Measurements from ENCODE around the gene PITHD1. TPM values are rescaled to one million over a fixed set of nuclear protein-coding genes. Genes with fewer than 3 reads are reported as not detected.

PITHD1 gene
- total RNA-seq, 1 donor from 2014 or later, result 42.4 TPM

DNA sequence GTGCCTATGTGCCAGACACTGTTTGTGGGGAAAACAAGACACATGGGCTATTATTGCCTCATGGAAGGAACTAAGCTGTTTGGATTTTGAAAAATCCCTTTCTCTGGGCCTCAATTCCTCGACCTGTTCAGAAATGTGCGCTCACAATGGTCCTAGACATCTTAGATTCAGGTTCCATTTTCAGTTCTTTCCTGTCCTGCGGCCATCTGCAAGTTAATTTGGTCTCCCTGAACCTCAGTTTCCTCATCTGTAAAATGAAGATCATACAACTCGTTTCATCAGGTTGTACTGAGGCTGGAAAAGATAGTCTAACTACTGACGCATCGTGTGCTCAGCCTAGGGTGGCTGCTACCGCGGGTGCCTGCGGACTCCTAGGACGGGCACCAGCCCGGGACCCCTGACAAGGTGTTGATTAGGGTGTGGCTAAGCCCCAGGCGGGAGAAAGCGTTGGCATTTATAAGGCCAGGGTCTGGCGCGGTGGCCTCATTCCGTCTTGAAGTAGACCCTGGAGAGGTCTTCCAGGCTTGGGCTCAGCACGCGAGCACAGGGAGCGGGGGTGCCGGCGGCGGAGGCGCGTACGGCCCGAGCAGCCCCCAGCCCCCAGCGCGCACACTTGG is 35.4 kb upstream of the PITHD1 start:
- peaks cover 35% of the 10 kb centered on the region for H3K4me1 Mint-ChIP-seq (ENCODE audit: unreplicated experiment)
- DNase-seq (ENCODE audit: extremely low spot score, unreplicated experiment), result no peak
- H3K9me3 Mint-ChIP-seq (ENCODE audit: unreplicated experiment), result no peaks in the 10 kb centered on the region
- peaks cover 4% of the 10 kb centered on the region for H3K36me3 Mint-ChIP-seq (ENCODE audit: unreplicated experiment)
- no peaks in the 10 kb centered on the region for H3K27me3 Mint-ChIP-seq (ENCODE audit: unreplicated experiment)
- H3K4me3 Mint-ChIP-seq (ENCODE audit: unreplicated experiment), result peak overlapping the region; percentile 82
- TF ChIP-seq, protein P1, sequence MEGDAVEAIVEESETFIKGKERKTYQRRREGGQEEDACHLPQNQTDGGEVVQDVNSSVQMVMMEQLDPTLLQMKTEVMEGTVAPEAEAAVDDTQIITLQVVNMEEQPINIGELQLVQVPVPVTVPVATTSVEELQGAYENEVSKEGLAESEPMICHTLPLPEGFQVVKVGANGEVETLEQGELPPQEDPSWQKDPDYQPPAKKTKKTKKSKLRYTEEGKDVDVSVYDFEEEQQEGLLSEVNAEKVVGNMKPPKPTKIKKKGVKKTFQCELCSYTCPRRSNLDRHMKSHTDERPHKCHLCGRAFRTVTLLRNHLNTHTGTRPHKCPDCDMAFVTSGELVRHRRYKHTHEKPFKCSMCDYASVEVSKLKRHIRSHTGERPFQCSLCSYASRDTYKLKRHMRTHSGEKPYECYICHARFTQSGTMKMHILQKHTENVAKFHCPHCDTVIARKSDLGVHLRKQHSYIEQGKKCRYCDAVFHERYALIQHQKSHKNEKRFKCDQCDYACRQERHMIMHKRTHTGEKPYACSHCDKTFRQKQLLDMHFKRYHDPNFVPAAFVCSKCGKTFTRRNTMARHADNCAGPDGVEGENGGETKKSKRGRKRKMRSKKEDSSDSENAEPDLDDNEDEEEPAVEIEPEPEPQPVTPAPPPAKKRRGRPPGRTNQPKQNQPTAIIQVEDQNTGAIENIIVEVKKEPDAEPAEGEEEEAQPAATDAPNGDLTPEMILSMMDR (IDR thresholded peaks at IDR 0.05), result no peak
- H3K27ac Mint-ChIP-seq (ENCODE audit: unreplicated experiment), result peak overlapping the region; percentile 88

GRCh38 chr1:23743287-23744152 is 34.7 kb upstream of the PITHD1 start, which contains the start of gene ELOA:
Gene ELOA (plus strand): TSS chr1:23743471. CDS start chr1:23743504, 33 bp downstream.
- Mint-ChIP-seq H3K9me3 (ENCODE audit: unreplicated experiment) (no peaks in the 10 kb centered on the region), H3K27me3 (ENCODE audit: unreplicated experiment) (no peaks in the 10 kb centered on the region), H3K36me3 (ENCODE audit: unreplicated experiment) (peaks cover 4% of the 10 kb centered on the region), H3K4me1 (ENCODE audit: unreplicated experiment) (peaks cover 35% of the 10 kb centered on the region), H3K4me3 (ENCODE audit: unreplicated experiment) (peak within 1 kb of the TSS; percentile 90), H3K27ac (ENCODE audit: unreplicated experiment) (peak within 1 kb of the TSS; percentile 91)
- DNase-seq (ENCODE audit: extremely low spot score, unreplicated experiment), result peak; percentile 87
- TF ChIP-seq, protein P1 (IDR thresholded peaks at IDR 0.05), result no peak

DNA sequence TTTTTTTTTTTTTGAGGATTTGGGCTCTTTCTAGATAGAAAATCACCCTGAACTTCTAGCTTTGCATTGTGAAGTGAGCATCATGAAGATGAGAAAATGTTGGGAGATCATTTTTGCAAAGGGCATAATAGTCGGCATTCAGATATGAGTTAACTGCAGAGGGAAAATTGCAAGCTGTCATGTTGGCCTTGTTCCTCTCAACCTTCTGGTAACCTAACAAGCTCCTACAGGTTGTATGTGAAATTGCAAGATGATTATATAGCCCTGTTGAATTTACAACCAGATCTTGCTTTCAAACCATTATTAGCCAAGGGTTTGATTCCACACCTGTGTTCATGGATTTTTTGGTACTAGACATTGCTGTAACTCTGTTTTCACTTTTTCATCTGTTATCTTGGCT is 32.7 kb upstream of the PITHD1 start:
- DNase-seq (ENCODE audit: extremely low spot score, unreplicated experiment), result no peak
- Mint-ChIP-seq H3K4me1 (ENCODE audit: unreplicated experiment) (peaks cover 35% of the 10 kb centered on the region), H3K4me3 (ENCODE audit: unreplicated experiment) (peak overlapping the region; percentile 90), H3K27me3 (ENCODE audit: unreplicated experiment) (no peaks in the 10 kb centered on the region), H3K9me3 (ENCODE audit: unreplicated experiment) (no peaks in the 10 kb centered on the region), H3K36me3 (ENCODE audit: unreplicated experiment) (peaks cover 8% of the 10 kb centered on the region), H3K27ac (ENCODE audit: unreplicated experiment) (peak overlapping the region; percentile 91)
- TF ChIP-seq, protein P1 (IDR thresholded peaks at IDR 0.05), result peak; percentile 41

GRCh38 chr1:23748016-23748415 is 30.2 kb upstream of the PITHD1 start:
- Mint-ChIP-seq H3K27me3 (ENCODE audit: unreplicated experiment) (no peaks in the 10 kb centered on the region), H3K9me3 (ENCODE audit: unreplicated experiment) (no peaks in the 10 kb centered on the region), H3K27ac (ENCODE audit: unreplicated experiment) (peak overlapping the region; percentile 8), H3K4me3 (ENCODE audit: unreplicated experiment) (no peak overlapping the region), H3K36me3 (ENCODE audit: unreplicated experiment) (peaks cover 19% of the 10 kb centered on the region), H3K4me1 (ENCODE audit: unreplicated experiment) (peaks cover 24% of the 10 kb centered on the region)
- DNase-seq (ENCODE audit: extremely low spot score, unreplicated experiment), result no peak
- TF ChIP-seq, protein P1 (IDR thresholded peaks at IDR 0.05), result no peak

Data from osteocyte (in vitro differentiated cells).